ENCODE measurements around the gene SCNN1A.

Gene SCNN1A

DNA sequence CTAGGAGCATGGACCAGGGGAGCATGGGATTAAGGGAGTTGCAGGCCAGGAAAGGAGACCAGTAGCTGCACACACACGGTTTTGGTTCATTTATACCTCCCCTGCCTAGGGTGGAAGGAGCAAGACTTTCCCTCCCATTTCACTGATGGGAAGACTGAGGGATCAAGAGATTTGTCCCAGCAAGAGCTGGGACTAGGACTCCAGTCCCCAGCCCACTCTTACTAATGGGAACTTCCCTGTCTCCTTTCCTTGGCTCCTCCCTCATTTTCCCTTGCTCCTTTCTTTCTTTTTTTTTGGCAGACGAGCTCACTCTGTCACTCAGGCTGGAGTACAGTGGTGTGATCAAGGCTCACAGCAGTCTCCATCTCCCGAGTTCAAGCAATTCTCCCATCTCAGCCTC, 13.0 kb downstream of the SCNN1A start:
- TF ChIP-seq CTCF (IDR thresholded peaks at IDR 0.05; ENCODE audit: insufficient read depth, low read length, missing control alignments) = no peak
- POLR2A ChIA-PET = interaction anchor here (1.5 kb wide), 1 partner anchor 26 kb away, joined by 4 read pairs; no protein-coding TSS in a partner anchor
- no peak for DNase-seq (ENCODE audit: low read depth, low spot score)
- CTCF ChIA-PET = interaction anchor here (1.0 to 1.9 kb wide), 2 partner anchors 15 to 103 kb away, joined by 3 to 7 read pairs; no protein-coding TSS in a partner anchor
- no peak overlapping the region for H3K4me3 ChIP-seq (ENCODE audit: low read depth, low read length)

DNA sequence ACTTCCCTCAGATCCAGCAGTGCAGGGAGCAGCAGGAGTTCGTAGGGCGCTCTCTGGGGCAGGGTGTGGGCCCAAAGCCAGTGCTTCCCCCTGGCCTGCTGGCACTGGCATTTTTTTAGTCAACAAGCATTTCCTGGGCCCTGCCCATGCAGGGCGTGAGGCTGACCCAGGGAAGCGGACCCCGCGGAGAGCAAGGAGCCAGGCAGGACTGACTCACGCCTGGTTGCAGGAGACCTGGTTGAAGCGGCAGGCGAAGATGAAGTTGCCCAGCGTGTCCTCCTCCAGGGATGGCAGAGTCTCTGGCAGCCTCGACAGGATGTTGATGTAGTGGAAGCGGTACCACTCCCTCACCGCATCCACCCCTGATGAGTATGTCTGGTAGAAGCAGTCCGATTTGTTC, 13.5 kb downstream of the SCNN1A start:
- ChIA-PET CTCF (no interaction called here), POLR2A (no interaction called here)
- no peak for DNase-seq (ENCODE audit: low read depth, low spot score)
- H3K4me3 ChIP-seq (ENCODE audit: low read depth, low read length) = no peak overlapping the region
- no peak for TF ChIP-seq CTCF (IDR thresholded peaks at IDR 0.05; ENCODE audit: insufficient read depth, low read length, missing control alignments)

- ChIA-PET POLR2A (no interaction called here), CTCF (no interaction called here)
- TF ChIP-seq CTCF (IDR thresholded peaks at IDR 0.05; ENCODE audit: insufficient read depth, low read length, missing control alignments) = no peak
- H3K4me3 ChIP-seq (ENCODE audit: low read depth, low read length) = no peak overlapping the region
- no peak for DNase-seq (ENCODE audit: low read depth, low spot score)
These were observed 14.5 kb downstream of the SCNN1A start for GRCh38 chr12:6360578-6361490.

GRCh38 chr12:6360080-6360571, 15.2 kb downstream of the SCNN1A start:
- ChIA-PET CTCF (no interaction called here), POLR2A (no interaction called here)
- TF ChIP-seq CTCF (IDR thresholded peaks at IDR 0.05; ENCODE audit: insufficient read depth, low read length, missing control alignments) = no peak
- DNase-seq (ENCODE audit: low read depth, low spot score) = no peak
- H3K4me3 ChIP-seq (ENCODE audit: low read depth, low read length) = no peak overlapping the region

DNA sequence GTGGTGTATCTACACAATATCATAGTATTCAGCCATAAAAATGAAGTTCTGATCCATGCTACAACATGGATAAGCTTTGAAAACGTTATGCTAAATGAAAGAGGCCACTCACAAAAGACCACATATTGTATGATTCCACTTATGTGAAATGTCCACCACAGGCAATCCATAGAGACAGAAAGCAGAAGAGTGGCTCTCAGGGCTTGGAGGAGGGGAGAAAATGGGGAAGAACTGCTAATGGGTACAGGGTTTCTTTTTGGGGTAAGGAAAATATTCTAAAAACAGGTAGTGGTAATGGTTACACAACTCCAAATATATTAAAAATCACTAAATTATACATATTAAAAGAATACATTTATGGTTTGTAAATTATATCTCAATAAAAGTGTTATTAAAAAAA, 16.5 kb downstream of the SCNN1A start:
- ChIA-PET CTCF (interaction anchor here (1.2 to 1.3 kb wide), 3 partner anchors 13 to 106 kb away, joined by 3 to 4 read pairs (median 4); no protein-coding TSS in a partner anchor), POLR2A (no interaction called here)
- no peak for DNase-seq (ENCODE audit: low read depth, low spot score)
- no peak for TF ChIP-seq CTCF (IDR thresholded peaks at IDR 0.05; ENCODE audit: insufficient read depth, low read length, missing control alignments)
- H3K4me3 ChIP-seq (ENCODE audit: low read depth, low read length) = no peak overlapping the region

- no peak overlapping the region for H3K4me3 ChIP-seq (ENCODE audit: low read depth, low read length)
- ChIA-PET POLR2A (interaction anchor here (0.7 kb wide), 1 partner anchor 16 kb away, joined by 4 read pairs; no protein-coding TSS in a partner anchor), CTCF (interaction anchor here (0.8 kb wide), 2 partner anchors 10 kb away, joined by 3 read pairs; no protein-coding TSS in a partner anchor)
- DNase-seq (ENCODE audit: low read depth, low spot score) = no peak
- no peak for TF ChIP-seq CTCF (IDR thresholded peaks at IDR 0.05; ENCODE audit: insufficient read depth, low read length, missing control alignments)
These were observed 19.0 kb downstream of the SCNN1A start for GRCh38 chr12:6356374-6356820.
